Measurements from ENCODE around the gene PNPLA8. TPM values are rescaled to one million over a fixed set of nuclear protein-coding genes. Genes with fewer than 3 reads are reported as not detected.
A peak's percentile ranks its signal among the peaks of the same experiment; 100 is the strongest.

PNPLA8 gene
- total RNA-seq, 1 donor from 2014 or later, result 4.4 TPM

DNA sequence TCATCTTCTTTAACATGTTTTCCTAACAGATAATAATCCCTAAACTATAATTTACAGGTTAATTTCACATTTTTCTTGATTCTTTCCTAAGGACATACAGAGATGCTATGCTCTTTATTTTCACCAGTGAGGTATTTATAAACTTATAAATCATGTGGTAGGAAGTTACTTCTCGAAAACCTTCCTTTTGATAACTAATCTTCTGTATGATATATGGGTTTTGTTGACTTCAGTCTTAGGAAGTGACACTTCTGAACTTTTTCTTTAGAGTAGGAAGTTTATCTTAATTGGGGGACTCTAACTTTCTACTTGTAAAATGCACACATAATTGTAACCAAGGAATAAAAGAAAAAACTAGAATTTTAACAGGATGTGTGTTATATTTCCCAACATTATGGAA is 9.8 kb upstream of the PNPLA8 start:
- H3K4me1 ChIP-seq, result no peaks in the 10 kb centered on the region
- H3K27ac ChIP-seq, result no peak overlapping the region
- DNase-seq (ENCODE audit: low spot score in 2 of 2), result no peak
- H3K36me3 ChIP-seq, result no peaks in the 10 kb centered on the region
- intact Hi-C loops (cut with DNase I), result no loop called here
- H3K9me3 ChIP-seq, result no peaks in the 10 kb centered on the region
- no peak overlapping the region for H3K4me3 ChIP-seq
- TF ChIP-seq, protein P1, sequence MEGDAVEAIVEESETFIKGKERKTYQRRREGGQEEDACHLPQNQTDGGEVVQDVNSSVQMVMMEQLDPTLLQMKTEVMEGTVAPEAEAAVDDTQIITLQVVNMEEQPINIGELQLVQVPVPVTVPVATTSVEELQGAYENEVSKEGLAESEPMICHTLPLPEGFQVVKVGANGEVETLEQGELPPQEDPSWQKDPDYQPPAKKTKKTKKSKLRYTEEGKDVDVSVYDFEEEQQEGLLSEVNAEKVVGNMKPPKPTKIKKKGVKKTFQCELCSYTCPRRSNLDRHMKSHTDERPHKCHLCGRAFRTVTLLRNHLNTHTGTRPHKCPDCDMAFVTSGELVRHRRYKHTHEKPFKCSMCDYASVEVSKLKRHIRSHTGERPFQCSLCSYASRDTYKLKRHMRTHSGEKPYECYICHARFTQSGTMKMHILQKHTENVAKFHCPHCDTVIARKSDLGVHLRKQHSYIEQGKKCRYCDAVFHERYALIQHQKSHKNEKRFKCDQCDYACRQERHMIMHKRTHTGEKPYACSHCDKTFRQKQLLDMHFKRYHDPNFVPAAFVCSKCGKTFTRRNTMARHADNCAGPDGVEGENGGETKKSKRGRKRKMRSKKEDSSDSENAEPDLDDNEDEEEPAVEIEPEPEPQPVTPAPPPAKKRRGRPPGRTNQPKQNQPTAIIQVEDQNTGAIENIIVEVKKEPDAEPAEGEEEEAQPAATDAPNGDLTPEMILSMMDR (IDR thresholded peaks at IDR 0.05), result no peak
- no peaks in the 10 kb centered on the region for H3K27me3 ChIP-seq

DNA sequence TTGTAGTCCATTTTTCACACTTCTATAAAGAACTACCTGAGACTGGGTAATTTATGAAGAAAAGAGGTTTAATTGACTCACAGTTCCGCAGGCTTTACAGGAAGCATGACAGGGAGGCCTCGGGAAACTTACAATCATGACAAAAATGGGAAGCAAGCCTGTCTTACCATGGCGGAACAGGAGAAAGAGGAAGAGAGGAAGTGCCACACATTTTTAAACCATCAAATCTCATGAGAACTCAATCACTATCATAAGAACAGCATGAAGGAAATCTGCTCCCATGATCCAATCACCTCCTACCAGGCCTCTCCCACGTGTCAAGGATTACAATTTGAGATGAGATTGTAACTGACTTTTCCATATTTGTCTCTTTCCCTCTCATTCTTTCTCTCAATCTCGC is 9.3 kb upstream of the PNPLA8 start:
- intact Hi-C loops (cut with DNase I), result no loop called here
- Histone ChIP-seq H3K9me3 (no peaks in the 10 kb centered on the region), H3K36me3 (no peaks in the 10 kb centered on the region), H3K27me3 (no peaks in the 10 kb centered on the region), H3K27ac (no peak overlapping the region), H3K4me1 (no peaks in the 10 kb centered on the region), H3K4me3 (no peak overlapping the region)
- no peak for DNase-seq (ENCODE audit: low spot score in 2 of 2)
- TF ChIP-seq, protein P1 (IDR thresholded peaks at IDR 0.05), result no peak

DNA sequence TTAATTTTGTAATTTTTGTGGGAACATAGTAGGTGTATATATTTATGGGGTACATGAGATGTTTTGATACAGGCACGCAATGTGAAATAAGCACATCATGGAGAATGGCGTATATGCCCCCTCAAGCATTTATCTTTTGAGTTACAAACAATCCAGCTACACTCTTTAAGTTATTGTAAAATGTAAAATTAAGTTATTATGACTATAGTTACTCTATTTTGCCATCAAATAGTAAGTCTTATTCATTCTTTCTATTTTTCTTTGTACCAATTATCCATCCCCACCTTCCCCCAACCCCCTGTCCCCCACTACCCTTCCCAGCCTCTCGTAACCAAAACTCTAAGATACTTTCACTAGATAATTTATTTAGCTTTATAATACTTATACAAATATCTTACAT is 7.8 kb upstream of the PNPLA8 start:
- DNase-seq (ENCODE audit: low spot score in 2 of 2), result no peak

DNA sequence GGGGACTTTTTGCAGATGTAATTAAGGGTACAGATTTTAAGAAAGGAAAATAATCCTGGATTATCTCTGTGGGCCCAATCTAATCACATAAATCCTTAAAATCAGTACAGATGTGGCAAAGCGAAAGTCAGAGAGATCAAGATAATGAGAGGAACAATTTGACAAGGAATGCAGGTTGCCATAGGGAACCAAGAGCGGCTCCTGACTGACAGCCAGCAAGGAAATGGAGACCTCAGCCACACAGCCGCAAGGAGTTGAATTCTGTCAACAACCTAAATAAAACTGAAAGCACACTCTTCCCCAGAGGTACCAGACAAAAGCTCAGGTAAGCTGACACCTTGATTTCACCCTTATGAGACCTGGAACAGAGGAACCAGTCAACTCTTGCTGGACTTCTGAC is 3.4 kb upstream of the PNPLA8 start:
- TF ChIP-seq, protein P1 (IDR thresholded peaks at IDR 0.05), result no peak
- no peak for DNase-seq (ENCODE audit: low spot score in 2 of 2)
- Histone ChIP-seq H3K36me3 (no peaks in the 10 kb centered on the region), H3K4me3 (no peak overlapping the region), H3K27me3 (no peaks in the 10 kb centered on the region), H3K9me3 (no peaks in the 10 kb centered on the region), H3K27ac (no peak overlapping the region), H3K4me1 (peaks cover 0 to 8% of the 10 kb centered on the region in 2 donors)
- intact Hi-C loops (cut with DNase I), result loop anchor here (5.0 kb wide), 1 partner anchor 1142 kb away; no protein-coding TSS in a partner anchor

More for the DNA sequence above, 7.8 kb upstream of the PNPLA8 start:
- no peaks in the 10 kb centered on the region for H3K36me3 ChIP-seq
- no peaks in the 10 kb centered on the region for H3K27me3 ChIP-seq
- intact Hi-C loops (cut with DNase I), result no loop called here
- H3K4me3 ChIP-seq, result no peak overlapping the region
- H3K9me3 ChIP-seq, result no peaks in the 10 kb centered on the region
- no peak overlapping the region for H3K27ac ChIP-seq
- H3K4me1 ChIP-seq, result no peaks in the 10 kb centered on the region
- TF ChIP-seq, protein P1 (IDR thresholded peaks at IDR 0.05), result no peak

DNA sequence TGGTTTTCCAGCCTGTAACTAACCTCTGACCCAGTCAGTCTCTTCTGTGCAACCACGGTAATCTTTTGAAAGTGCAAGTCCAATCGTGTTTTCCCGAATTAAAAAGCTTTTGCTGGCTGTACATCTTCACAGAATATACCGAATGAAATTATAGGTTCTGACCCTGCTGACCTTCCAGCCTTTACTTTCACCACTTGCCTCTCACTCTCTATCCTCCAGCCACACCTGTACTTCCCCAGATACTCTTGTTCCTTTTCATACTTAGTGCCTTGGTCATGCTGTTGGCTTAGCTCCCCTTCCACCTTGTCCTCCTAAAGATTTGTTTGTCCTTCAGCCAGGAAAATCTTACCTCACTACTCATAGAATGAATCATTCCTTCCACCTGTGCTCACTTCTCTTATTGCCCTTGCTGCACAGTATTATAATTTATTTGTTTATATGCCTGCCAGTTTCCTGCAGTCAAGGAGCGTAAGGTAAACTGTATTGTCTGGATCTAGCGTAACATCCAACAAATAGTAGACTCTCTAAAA is 2.3 kb upstream of the PNPLA8 start:
- intact Hi-C loops (cut with DNase I), result loop anchor here (5.0 kb wide), 1 partner anchor 1141 kb away; no protein-coding TSS in a partner anchor
- TF ChIP-seq, protein P1 (IDR thresholded peaks at IDR 0.05), result no peak
- Histone ChIP-seq H3K27me3 (no peaks in the 10 kb centered on the region), H3K27ac (no peak overlapping the region), H3K4me3 (no peak overlapping the region), H3K9me3 (no peaks in the 10 kb centered on the region), H3K4me1 (peaks cover 0 to 15% of the 10 kb centered on the region in 2 donors), H3K36me3 (no peaks in the 10 kb centered on the region)
- DNase-seq (ENCODE audit: low spot score in 2 of 2), result no peak

DNA sequence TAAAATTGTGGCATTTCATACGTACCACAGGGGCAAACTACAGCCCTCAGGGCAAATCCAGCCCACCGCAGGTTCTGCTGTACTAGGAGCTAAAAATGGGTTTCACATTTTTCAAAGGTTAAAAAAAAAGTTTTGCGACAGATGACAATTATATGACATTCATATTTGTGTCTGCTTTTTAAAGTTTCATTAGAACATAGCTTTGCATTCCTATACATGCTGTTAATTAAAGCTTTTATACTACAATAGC is 758 bp upstream of the PNPLA8 start:
- intact Hi-C loops (cut with DNase I), result loop anchor here (1.0 to 5.0 kb wide), 3 partner anchors 43 to 1358 kb away; partner anchors contain the start of genes DNAJB9, HBP1 and THAP5
- no peak for DNase-seq (ENCODE audit: low spot score in 2 of 2)
- Histone ChIP-seq H3K4me3 (peak overlapping the region; percentile 68 to 88), H3K27ac (peak overlapping the region; percentile 98 to 99), H3K9me3 (no peaks in the 10 kb centered on the region), H3K4me1 (peaks cover 0 to 15% of the 10 kb centered on the region in 2 donors), H3K27me3 (no peaks in the 10 kb centered on the region), H3K36me3 (no peaks in the 10 kb centered on the region)
- TF ChIP-seq, protein P1 (IDR thresholded peaks at IDR 0.05), result no peak

Measured in ascending aorta (tissue), 2 donors.